Smooth muscle cell (in vitro differentiated cells): ENCODE measurements around the gene SHLD1. TPM values are rescaled to one million over a fixed set of nuclear protein-coding genes. Genes with fewer than 3 reads are reported as not detected.

Source experiments
- DNase-seq: peaks from one replicate; lab custom pipeline; 2025; ENCODE audit not compliant: unreplicated experiment; lab: John Stamatoyannopoulos, UW
- H2AFZ ChIP-seq: fragments of 200-600 bp; sonication (generic); 2 replicates; pipeline ENCODE4 v1.6.0; 2016; ENCODE audit warnings: antibody characterized with exemption, low read depth, mild to moderate bottlenecking
- H3F3A ChIP-seq: fragments of 200-600 bp; sonication (generic); 2 replicates; pipeline ENCODE4 v1.6.0; 2017; ENCODE audit warnings: antibody characterized with exemption, low read depth
- H3K27ac ChIP-seq: fragments of 200-600 bp; sonication (generic); 2 replicates; pipeline ENCODE4 v1.5.1; 2016; ENCODE audit warnings: low read depth, mild to moderate bottlenecking
- H3K27me3 ChIP-seq: fragments of 200-600 bp; sonication (generic); 2 replicates; pipeline ENCODE4 v1.6.1; 2016; ENCODE audit warnings: low read depth, mild to moderate bottlenecking
- H3K36me3 ChIP-seq: fragments of 200-600 bp; sonication (generic); 2 replicates; pipeline ENCODE4 v1.5.1; 2016; ENCODE audit warnings: low read depth
- H3K4me1 ChIP-seq: fragments of 200-600 bp; sonication (generic); 2 replicates; pipeline ENCODE4 v1.5.1; 2016; ENCODE audit warnings: low read depth
- H3K4me2 ChIP-seq: fragments of 200-600 bp; sonication (generic); 2 replicates; pipeline ENCODE4 v1.6.0; 2016; ENCODE audit warnings: mild to moderate bottlenecking
- H3K4me3 ChIP-seq: fragments of 200-600 bp; sonication (generic); 2 replicates; pipeline ENCODE4 v1.5.1; 2016; ENCODE audit warnings: mild to moderate bottlenecking
- H3K79me2 ChIP-seq: fragments of 200-600 bp; sonication (generic); 2 replicates; pipeline ENCODE4 v1.6.0; 2016; ENCODE audit warnings: low read depth, mild to moderate bottlenecking
- H3K9ac ChIP-seq: fragments of 200-600 bp; sonication (generic); 2 replicates; pipeline ENCODE4 v1.6.0; 2016; ENCODE audit warnings: low read depth
- H3K9me3 ChIP-seq: fragments of 200-600 bp; sonication (generic); replicated peaks from 2 replicates; pipeline ENCODE4 v1.5.1; 2016; ENCODE audit warnings: low read depth
- H4K20me1 ChIP-seq: fragments of 200-600 bp; sonication (generic); 2 replicates; pipeline ENCODE4 v1.6.0; 2016; ENCODE audit warnings: low read depth
- WGBS: methylation state at CpG from one replicate; pipeline ENCODE4 v1.1.7; 2016; ENCODE audit warnings: low lambda C conversion rate; 5-methylcytosine and 5-hydroxymethylcytosine counted together
- polyA plus RNA-seq: library from polyadenylated mRNA; unstranded; fragments of >200 nt; fragmentation: Nextera tagmentation; extraction: Ambion mirVana; gene quantifications from 2 replicates; pipeline ENCODE4 v1.2.1, GENCODE V29; 2016
- total RNA-seq: library from RNA; depleted of rRNA; stranded (reverse); fragments of >200 nt; gene quantifications from 2 replicates; pipeline ENCODE4 v1.2.3, GENCODE V29; 2014
- TF ChIP-seq, protein P1 (sequence below): fragments of 200-600 bp; sonication (generic); IDR thresholded peaks from 2 replicates; pipeline ENCODE4 v1.5.1; 2017; ENCODE audit warnings: borderline replicate concordance, mild to moderate bottlenecking, antibody characterized with exemption; ENCODE audit not compliant: insufficient read depth, poor library complexity, severe bottlenecking

SHLD1 gene
- total and polyA plus RNA-seq, 2 experiments from 2014 or later, result 3.3 to 3.7 TPM

DNA sequence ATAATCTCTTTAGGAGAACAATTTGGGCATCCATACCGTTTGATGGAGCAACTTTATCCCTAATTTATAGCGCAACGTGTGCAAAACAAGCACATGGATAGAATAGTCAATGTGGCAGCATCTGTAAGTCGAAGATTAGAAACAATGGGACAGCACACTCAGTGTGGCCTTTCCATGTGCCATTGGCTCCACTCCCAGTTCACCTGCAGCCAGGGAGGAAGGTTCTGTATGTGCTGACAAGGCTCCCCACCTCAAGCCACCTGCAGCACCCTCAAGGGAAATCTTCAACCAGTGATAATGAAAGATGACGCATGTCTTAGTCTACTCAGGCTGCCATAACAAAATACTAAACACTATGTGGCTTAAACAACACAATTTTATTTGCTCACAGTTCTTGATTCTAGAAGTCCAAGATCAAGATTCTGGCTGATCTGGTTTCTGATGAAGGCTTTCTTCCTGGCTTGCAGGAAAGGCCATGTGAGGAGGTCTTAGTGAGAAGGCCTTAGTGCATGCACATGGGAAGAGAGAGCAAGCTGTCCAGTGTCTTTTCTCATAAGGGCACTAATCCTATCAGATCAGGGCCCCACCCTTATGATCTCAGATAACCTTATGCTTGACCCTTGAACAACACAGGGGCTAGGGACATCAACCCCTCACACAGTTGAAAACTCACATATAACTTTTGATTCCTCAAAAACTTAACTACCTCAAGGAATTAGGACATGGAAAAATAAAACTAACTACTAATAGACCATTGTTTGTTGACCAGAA is 34.9 kb upstream of the SHLD1 start:
- no peak overlapping the region for H3K4me2 ChIP-seq
- H3K9me3 ChIP-seq, result no peaks in the 10 kb centered on the region
- H3K79me2 ChIP-seq, result no peaks in the 10 kb centered on the region
- H3K4me3 ChIP-seq, result no peak overlapping the region
- H3K27me3 ChIP-seq, result peaks cover 2% of the 10 kb centered on the region
- TF ChIP-seq, protein P1, sequence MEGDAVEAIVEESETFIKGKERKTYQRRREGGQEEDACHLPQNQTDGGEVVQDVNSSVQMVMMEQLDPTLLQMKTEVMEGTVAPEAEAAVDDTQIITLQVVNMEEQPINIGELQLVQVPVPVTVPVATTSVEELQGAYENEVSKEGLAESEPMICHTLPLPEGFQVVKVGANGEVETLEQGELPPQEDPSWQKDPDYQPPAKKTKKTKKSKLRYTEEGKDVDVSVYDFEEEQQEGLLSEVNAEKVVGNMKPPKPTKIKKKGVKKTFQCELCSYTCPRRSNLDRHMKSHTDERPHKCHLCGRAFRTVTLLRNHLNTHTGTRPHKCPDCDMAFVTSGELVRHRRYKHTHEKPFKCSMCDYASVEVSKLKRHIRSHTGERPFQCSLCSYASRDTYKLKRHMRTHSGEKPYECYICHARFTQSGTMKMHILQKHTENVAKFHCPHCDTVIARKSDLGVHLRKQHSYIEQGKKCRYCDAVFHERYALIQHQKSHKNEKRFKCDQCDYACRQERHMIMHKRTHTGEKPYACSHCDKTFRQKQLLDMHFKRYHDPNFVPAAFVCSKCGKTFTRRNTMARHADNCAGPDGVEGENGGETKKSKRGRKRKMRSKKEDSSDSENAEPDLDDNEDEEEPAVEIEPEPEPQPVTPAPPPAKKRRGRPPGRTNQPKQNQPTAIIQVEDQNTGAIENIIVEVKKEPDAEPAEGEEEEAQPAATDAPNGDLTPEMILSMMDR, result no peak
- no peak overlapping the region for H3K9ac ChIP-seq
- 94% methylated on average over 5 of the region's 5 CpGs for WGBS
- no peak overlapping the region for H2AFZ ChIP-seq
- H3K27ac ChIP-seq, result no peak overlapping the region
- no peaks in the 10 kb centered on the region for H3F3A ChIP-seq
- no peaks in the 10 kb centered on the region for H3K4me1 ChIP-seq
- no peaks in the 10 kb centered on the region for H4K20me1 ChIP-seq
- no peak for DNase-seq
- H3K36me3 ChIP-seq, result no peaks in the 10 kb centered on the region

DNA sequence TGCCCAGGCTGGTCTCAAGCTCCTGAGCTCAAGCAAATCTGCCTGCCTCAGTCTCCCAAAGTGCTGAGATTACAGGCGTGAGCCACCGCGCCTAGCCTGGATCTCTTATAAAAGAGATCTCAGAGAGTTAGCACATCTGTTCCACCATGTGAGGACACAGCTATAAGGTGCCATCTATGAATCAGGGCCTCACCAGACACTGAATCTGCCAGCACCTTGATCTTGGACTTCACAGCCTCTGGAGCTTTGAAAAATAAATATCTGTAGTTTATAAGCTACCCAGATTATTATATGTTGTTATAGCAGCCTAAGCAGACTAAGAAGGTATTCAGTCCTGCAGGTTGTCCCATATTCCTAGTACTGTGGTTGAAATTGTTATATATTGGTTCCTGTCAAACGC is 33.2 kb upstream of the SHLD1 start:
- Histone ChIP-seq H3K9me3 (no peaks in the 10 kb centered on the region), H3K4me1 (no peaks in the 10 kb centered on the region), H2AFZ (no peak overlapping the region), H3K9ac (no peak overlapping the region), H3K36me3 (no peaks in the 10 kb centered on the region), H3F3A (no peaks in the 10 kb centered on the region), H3K4me2 (no peak overlapping the region), H3K4me3 (no peak overlapping the region), H3K27ac (no peak overlapping the region), H3K27me3 (no peaks in the 10 kb centered on the region), H3K79me2 (no peaks in the 10 kb centered on the region), H4K20me1 (no peaks in the 10 kb centered on the region)
- TF ChIP-seq, protein P1, result no peak
- 96% methylated on average over 4 of the region's 4 CpGs for WGBS
- no peak for DNase-seq

- Histone ChIP-seq H3K9ac (no peak overlapping the region), H4K20me1 (no peaks in the 10 kb centered on the region), H2AFZ (no peak overlapping the region), H3K4me3 (no peak overlapping the region), H3K79me2 (no peaks in the 10 kb centered on the region), H3F3A (no peaks in the 10 kb centered on the region), H3K27ac (no peak overlapping the region), H3K9me3 (no peaks in the 10 kb centered on the region), H3K4me2 (no peak overlapping the region), H3K27me3 (no peaks in the 10 kb centered on the region), H3K36me3 (no peaks in the 10 kb centered on the region), H3K4me1 (no peaks in the 10 kb centered on the region)
- DNase-seq, result no peak
- TF ChIP-seq, protein P1, result no peak
- WGBS, result 90% methylated on average over 1 of the region's 1 CpG
Measured at GRCh38 chr20:5718896-5719595, 31.2 kb upstream of the SHLD1 start.
